Endodermal cell (in vitro differentiated cells): ENCODE results near the gene ARAF. TPM values are rescaled to one million over a fixed set of nuclear protein-coding genes. Genes with fewer than 3 reads are reported as not detected.
A peak's percentile ranks its signal among the peaks of the same experiment; 100 is the strongest.

ENCODE experiments used
- DNase-seq: peaks from one replicate; pipeline ENCODE4 v3.0.0-alpha.2; 2017
- H3K27ac ChIP-seq: 2 replicates; pipeline ENCODE4 v1.5.1; 2013; ENCODE audit warnings: mild to moderate bottlenecking, low read depth, low read length, moderate library complexity
- H3K27me3 ChIP-seq: 2 replicates; pipeline ENCODE4 v1.6.1; 2013; ENCODE audit warnings: mild to moderate bottlenecking, low read length, moderate library complexity; ENCODE audit not compliant: insufficient read depth, control insufficient read depth, poor library complexity, severe bottlenecking
- H3K36me3 ChIP-seq: 2 replicates; pipeline ENCODE4 v1.7.0; 2013; ENCODE audit warnings: mild to moderate bottlenecking, low read length, moderate library complexity; ENCODE audit not compliant: control insufficient read depth, insufficient read depth
- H3K4me1 ChIP-seq: one replicate; pipeline ENCODE4 v1.7.0; 2013; ENCODE audit warnings: low read length; ENCODE audit not compliant: control insufficient read depth, insufficient read depth
- H3K4me3 ChIP-seq: 2 replicates; pipeline ENCODE4 v1.5.1; 2013; ENCODE audit warnings: mild to moderate bottlenecking, low read length, moderate library complexity
- H3K9ac ChIP-seq: 2 replicates; pipeline ENCODE4 v1.6.1; 2013; ENCODE audit warnings: mild to moderate bottlenecking, low read length, moderate library complexity; ENCODE audit not compliant: poor library complexity, severe bottlenecking; ENCODE audit errors: extremely low read depth
- H3K9me3 ChIP-seq: 2 replicates; pipeline ENCODE4 v1.6.1; 2013; ENCODE audit warnings: mild to moderate bottlenecking, low read length, moderate library complexity; ENCODE audit not compliant: control insufficient read depth
- H3K27ac Mint-ChIP-seq: 2 replicates; pipeline ENCODE4 v1.8.0; 2020; ENCODE audit warnings: mixed read lengths
- H3K27me3 Mint-ChIP-seq: 2 replicates; pipeline ENCODE4 v1.8.0; 2021; ENCODE audit warnings: mild to moderate bottlenecking, mixed read lengths; ENCODE audit not compliant: insufficient read depth
- H3K36me3 Mint-ChIP-seq: 2 replicates; pipeline ENCODE4 v1.8.0; 2020; ENCODE audit warnings: low read depth, mixed read lengths
- H3K4me1 Mint-ChIP-seq: 2 replicates; pipeline ENCODE4 v1.8.0; 2020; ENCODE audit warnings: mixed read lengths
- H3K4me3 Mint-ChIP-seq: 2 replicates; pipeline ENCODE4 v1.8.0; 2020; ENCODE audit warnings: mild to moderate bottlenecking, moderate library complexity, mixed read lengths
- H3K9me3 Mint-ChIP-seq: 2 replicates; pipeline ENCODE4 v1.8.0; 2020; ENCODE audit warnings: mild to moderate bottlenecking, mixed read lengths
- CTCF ChIP-seq: fragments of 200-600 bp; sonication (generic); conservative IDR thresholded peaks from 2 replicates; pipeline ENCODE4 v1.5.0; 2021; ENCODE audit warnings: antibody characterized with exemption, mild to moderate bottlenecking
- WGBS, 2 experiments: methylation state at CpG; one replicate each; pipeline versions ENCODE4 v1.1.5 to v1.1.7; 2013; ENCODE audit warnings: missing lambda C conversion rate in 2 of 2, mixed read lengths in 1 of 2; ENCODE audit not compliant: insufficient coverage in 1 of 2, insufficient read length in 1 of 2; 5-methylcytosine and 5-hydroxymethylcytosine counted together
- total RNA-seq, 2 donors: library from RNA; stranded (reverse); fragmentation: NEBNext Ultra II Directional in 1 of 2; extraction: Animal tissue kit (Norgen Biotek cat#: 25700) in 1 of 2; gene quantifications; 2 replicates in 1 of 2; 3 replicates in 1 of 2; pipeline ENCODE4 v1.2.1, GENCODE V29; 2021

ARAF gene
- total RNA-seq, 2 donors from 2014 or later = 47.7 to 48.7 TPM

- peaks cover 63% of the 10 kb centered on the region for H3K9me3 Mint-ChIP-seq
- Histone ChIP-seq H3K4me3 (no peak overlapping the region), H3K9ac (no peak overlapping the region), H3K27ac (no peak overlapping the region), H3K9me3 (no peaks in the 10 kb centered on the region), H3K27me3 (no peaks in the 10 kb centered on the region), H3K4me1 (no peaks in the 10 kb centered on the region), H3K36me3 (no peaks in the 10 kb centered on the region)
- peaks cover 15% of the 10 kb centered on the region for H3K4me1 Mint-ChIP-seq
- WGBS, 2 experiments = 89 to 90% methylated on average over 3 to 7 of the region's 9 CpGs
- no peaks in the 10 kb centered on the region for H3K36me3 Mint-ChIP-seq
- H3K4me3 Mint-ChIP-seq = no peak overlapping the region
- no peak for TF ChIP-seq CTCF
- H3K27me3 Mint-ChIP-seq = no peaks in the 10 kb centered on the region
- no peak for DNase-seq
- no peak overlapping the region for H3K27ac Mint-ChIP-seq
These were observed 18.5 kb downstream of the ARAF start for GRCh38 chrX:47579537-47579936.

- Mint-ChIP-seq H3K36me3 (no peaks in the 10 kb centered on the region), H3K4me3 (peak within 1 kb of the TSS; percentile 51), H3K9me3 (peaks cover 59% of the 10 kb centered on the region), H3K27ac (peak within 1 kb of the TSS; percentile 24), H3K4me1 (peaks cover 11% of the 10 kb centered on the region), H3K27me3 (no peaks in the 10 kb centered on the region)
- H3K4me3 ChIP-seq = peak within 1 kb of the TSS; percentile 71
- no peaks in the 10 kb centered on the region for H3K36me3 ChIP-seq
- no peaks in the 10 kb centered on the region for H3K9me3 ChIP-seq
- no peak within 1 kb of the TSS for H3K27ac ChIP-seq
- no peaks in the 10 kb centered on the region for H3K4me1 ChIP-seq
- no peak for TF ChIP-seq CTCF
- H3K9ac ChIP-seq = peak within 1 kb of the TSS; percentile 57
- H3K27me3 ChIP-seq = no peaks in the 10 kb centered on the region
- 10% methylated on average over 24 of the region's 28 CpGs; no CpG with 5 or more reads in 1 of the 2 experiments for whole genome bisulfite sequencing, 2 experiments
- peak; percentile 91 for DNase-seq
These were observed 21.0 kb downstream of the ARAF start, which contains the start of gene TIMP1 for GRCh38 chrX:47581731-47582647. Gene TIMP1 (plus strand): TSS chrX:47582436. CDS start chrX:47583416, 980 bp downstream.

- H3K4me3 ChIP-seq = peak overlapping the region; percentile 71
- no peak for DNase-seq
- peaks cover 63% of the 10 kb centered on the region for H3K9me3 Mint-ChIP-seq
- H3K4me3 Mint-ChIP-seq = peak overlapping the region; percentile 26
- TF ChIP-seq CTCF = no peak
- H3K4me1 Mint-ChIP-seq = peaks cover 10% of the 10 kb centered on the region
- 85 to 88% methylated on average over 3 to 7 of the region's 8 CpGs for WGBS, 2 experiments
- no peak overlapping the region for H3K9ac ChIP-seq
- no peaks in the 10 kb centered on the region for H3K36me3 Mint-ChIP-seq
- H3K36me3 ChIP-seq = no peaks in the 10 kb centered on the region
- H3K4me1 ChIP-seq = no peaks in the 10 kb centered on the region
- H3K27ac Mint-ChIP-seq = no peak overlapping the region
- H3K27me3 Mint-ChIP-seq = no peaks in the 10 kb centered on the region
- H3K9me3 ChIP-seq = no peaks in the 10 kb centered on the region
- no peaks in the 10 kb centered on the region for H3K27me3 ChIP-seq
- no peak overlapping the region for H3K27ac ChIP-seq
These were observed 22.3 kb downstream of the ARAF start for GRCh38 chrX:47583240-47583861.
